DND-41 (cell line): ENCODE measurements around the gene CDH1.

Experiments used
- EZH2 ChIP-seq: IDR thresholded peaks from 3 replicates; pipeline ENCODE4 v1.6.1; 2012; ENCODE audit warnings: borderline replicate concordance, low read depth, mild to moderate bottlenecking, moderate library complexity, low read length, inconsistent platforms; ENCODE audit not compliant: severe bottlenecking
- TF ChIP-seq, protein P1 (sequence below): IDR thresholded peaks from 2 replicates; pipeline ENCODE4 v1.5.1; 2012; ENCODE audit warnings: borderline replicate concordance, low read length, moderate library complexity, mild to moderate bottlenecking; ENCODE audit not compliant: poor library complexity, severe bottlenecking; ENCODE audit errors: extremely low read depth

GRCh38 chr16:68743664-68744063 is 6.6 kb downstream of the CDH1 start:
- no peak for TF ChIP-seq EZH2
- TF ChIP-seq, protein P1, sequence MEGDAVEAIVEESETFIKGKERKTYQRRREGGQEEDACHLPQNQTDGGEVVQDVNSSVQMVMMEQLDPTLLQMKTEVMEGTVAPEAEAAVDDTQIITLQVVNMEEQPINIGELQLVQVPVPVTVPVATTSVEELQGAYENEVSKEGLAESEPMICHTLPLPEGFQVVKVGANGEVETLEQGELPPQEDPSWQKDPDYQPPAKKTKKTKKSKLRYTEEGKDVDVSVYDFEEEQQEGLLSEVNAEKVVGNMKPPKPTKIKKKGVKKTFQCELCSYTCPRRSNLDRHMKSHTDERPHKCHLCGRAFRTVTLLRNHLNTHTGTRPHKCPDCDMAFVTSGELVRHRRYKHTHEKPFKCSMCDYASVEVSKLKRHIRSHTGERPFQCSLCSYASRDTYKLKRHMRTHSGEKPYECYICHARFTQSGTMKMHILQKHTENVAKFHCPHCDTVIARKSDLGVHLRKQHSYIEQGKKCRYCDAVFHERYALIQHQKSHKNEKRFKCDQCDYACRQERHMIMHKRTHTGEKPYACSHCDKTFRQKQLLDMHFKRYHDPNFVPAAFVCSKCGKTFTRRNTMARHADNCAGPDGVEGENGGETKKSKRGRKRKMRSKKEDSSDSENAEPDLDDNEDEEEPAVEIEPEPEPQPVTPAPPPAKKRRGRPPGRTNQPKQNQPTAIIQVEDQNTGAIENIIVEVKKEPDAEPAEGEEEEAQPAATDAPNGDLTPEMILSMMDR: no peak
